Stimulated activated CD8-positive, alpha-beta memory T cell treated with anti-CD3 and anti-CD28 coated beads, Interleukin-15, amount 100 ng/mL, for 48 hours (primary cell): ENCODE measurements around the gene FCRLB.
A peak's percentile ranks its signal among the peaks of the same experiment; 100 is the strongest.
"Not testable (repeated sequence)": the region's sequence is repeated elsewhere in the genome, so short reads cannot be mapped to it uniquely, and the experiment has no call there.

Source experiments
- DNase-seq, 2 donors: peaks; one replicate each; pipeline ENCODE4 v3.0.0-alpha.2; 2020; ENCODE audit warnings: low read depth in 2 of 2

FCRLB gene

GRCh38 chr1:161740921-161741320 is 19.6 kb downstream of the FCRLB start:
- DNase-seq, result no peak

- DNase-seq, result no peak
Observed at GRCh38 chr1:161743231-161743630, 21.9 kb downstream of the FCRLB start.

- DNase-seq, result no peak
Observed at GRCh38 chr1:161747801-161748200, 26.5 kb downstream of the FCRLB start.

GRCh38 chr1:161749509-161750407 is 28.4 kb downstream of the FCRLB start, which contains the start of gene DUSP12:
Gene DUSP12 (plus strand): TSS chr1:161749786. CDS start chr1:161749802, 16 bp downstream.
- DNase-seq, result peak; percentile 85 to 87

- DNase-seq, result no peak
Observed at GRCh38 chr1:161763522-161764098, 42.3 kb downstream of the FCRLB start.

GRCh38 chr1:161766102-161766981 is 45.0 kb downstream of the FCRLB start, which contains the start of gene ATF6:
Gene ATF6 (plus strand): TSS chr1:161766320. CDS start chr1:161766361, 41 bp downstream.
- DNase-seq, result peak; percentile 62 to 74

- DNase-seq, result no peak
Observed at GRCh38 chr1:161768461-161768860, 47.1 kb downstream of the FCRLB start.

GRCh38 chr1:161768986-161769672 is 47.8 kb downstream of the FCRLB start:
- DNase-seq, result no peak

GRCh38 chr1:161769673-161770045 is 48.3 kb downstream of the FCRLB start:
- not testable (repeated sequence) for DNase-seq

GRCh38 chr1:161770250-161770649 is 48.9 kb downstream of the FCRLB start:
- DNase-seq, result no peak

GRCh38 chr1:161771161-161771560 is 49.8 kb downstream of the FCRLB start:
- DNase-seq, result no peak

- no peak for DNase-seq
Observed at GRCh38 chr1:161771973-161772372, 50.6 kb downstream of the FCRLB start.

- no peak for DNase-seq
Observed at GRCh38 chr1:161772397-161772796, 51.1 kb downstream of the FCRLB start.

- DNase-seq, result no peak
Observed at GRCh38 chr1:161773791-161774190, 52.4 kb downstream of the FCRLB start.

GRCh38 chr1:161777261-161777660 is 55.9 kb downstream of the FCRLB start:
- DNase-seq, result no peak
